IPS-11a (cell line): ENCODE measurements around the gene RAB43.

ENCODE experiments used
- H3K4me3 ChIP-seq: one replicate; pipeline ENCODE4 v1.5.1; 2013; ENCODE audit warnings: low read depth, low read length, control low read depth

The RAB43 gene

GRCh38 chr3:129061888-129062834 lies 59.4 kb downstream of the RAB43 start:
- H3K4me3 ChIP-seq: no peak overlapping the region

- no peak overlapping the region for H3K4me3 ChIP-seq
Measured at GRCh38 chr3:129061023-129061887, 60.3 kb downstream of the RAB43 start.

GRCh38 chr3:129060276-129061022 lies 61.2 kb downstream of the RAB43 start, which contains the start of gene GP9:
Gene GP9, plus strand, starts transcription at chr3:129060779. Its CDS starts 961 bp downstream, at chr3:129061740.
- H3K4me3 ChIP-seq: no peak within 1 kb of the TSS

GRCh38 chr3:129059311-129059958 lies 62.2 kb downstream of the RAB43 start:
- no peak overlapping the region for H3K4me3 ChIP-seq

- no peak overlapping the region for H3K4me3 ChIP-seq
Measured at GRCh38 chr3:129058441-129059200, 63.0 kb downstream of the RAB43 start.

GRCh38 chr3:129057249-129057648 lies 64.4 kb downstream of the RAB43 start:
- H3K4me3 ChIP-seq: no peak overlapping the region

- no peak overlapping the region for H3K4me3 ChIP-seq
Measured at GRCh38 chr3:129056451-129057173, 65.0 kb downstream of the RAB43 start.

- H3K4me3 ChIP-seq: no peak overlapping the region
Measured at GRCh38 chr3:129054605-129055104, 66.9 kb downstream of the RAB43 start.

GRCh38 chr3:129052675-129053074 lies 68.9 kb downstream of the RAB43 start:
- H3K4me3 ChIP-seq: no peak overlapping the region

- no peak overlapping the region for H3K4me3 ChIP-seq
Measured at GRCh38 chr3:129051871-129052340, 69.7 kb downstream of the RAB43 start.

- H3K4me3 ChIP-seq: no peak overlapping the region
Measured at GRCh38 chr3:129050556-129051295, 70.9 kb downstream of the RAB43 start.

- H3K4me3 ChIP-seq: no peak overlapping the region
Measured at GRCh38 chr3:129047553-129047839, 74.1 kb downstream of the RAB43 start.

GRCh38 chr3:129046732-129047552 lies 74.7 kb downstream of the RAB43 start:
- H3K4me3 ChIP-seq: no peak overlapping the region

- no peak overlapping the region for H3K4me3 ChIP-seq
Measured at GRCh38 chr3:129046037-129046731, 75.4 kb downstream of the RAB43 start.

- H3K4me3 ChIP-seq: no peak overlapping the region
Measured at GRCh38 chr3:129045675-129046036, 75.9 kb downstream of the RAB43 start.

- no peak overlapping the region for H3K4me3 ChIP-seq
Measured at GRCh38 chr3:129040579-129041300, 80.9 kb downstream of the RAB43 start.
